ENCODE results near the gene RGCC.

Gene RGCC

DNA sequence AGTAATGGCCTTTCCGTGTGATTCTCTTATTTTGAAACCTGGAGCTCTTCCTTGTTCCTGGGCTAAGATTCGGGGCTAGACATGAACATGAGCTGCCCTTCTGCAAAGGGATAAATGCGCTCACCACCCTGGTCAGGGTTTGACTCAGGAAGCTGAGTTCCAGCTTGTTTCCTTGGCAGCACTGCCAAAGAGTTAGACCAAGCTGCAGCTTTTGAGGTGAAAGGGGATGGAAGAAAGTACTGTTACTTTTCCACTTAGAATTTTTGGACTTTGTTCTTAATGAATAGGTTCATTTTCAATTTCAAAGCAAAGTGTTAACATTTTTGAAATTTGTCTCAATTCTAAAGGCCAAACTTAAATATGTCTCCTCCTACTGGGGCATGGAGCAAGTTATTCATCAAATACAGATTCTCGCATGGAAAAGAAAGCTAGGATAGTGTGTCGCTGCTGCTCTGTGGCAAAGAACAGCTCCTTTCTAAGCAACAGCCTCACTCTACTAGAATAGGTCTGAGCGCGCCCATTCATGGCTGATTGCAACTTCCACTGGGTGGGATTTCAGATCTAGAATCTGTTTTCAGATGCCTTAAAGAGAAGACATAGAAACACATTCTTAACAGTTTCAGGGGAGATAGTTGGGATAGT, 2.2 kb downstream of the RGCC start:
- Histone ChIP-seq H2AFZ (ENCODE audit: low read depth) (no peak overlapping the region), H3K4me1 (ENCODE audit: low read depth, poor library complexity, severe bottlenecking) (no peaks in the 10 kb centered on the region), H3K36me3 (ENCODE audit: insufficient read depth) (no peaks in the 10 kb centered on the region), H3K27ac (no peak overlapping the region), H3K4me2 (no peak overlapping the region), H3K27me3 (ENCODE audit: insufficient read depth, low read depth) (0 out of 2 replicates have a peak, but pooled peaks cover 3% of the 10 kb centered on the region), H3K79me2 (ENCODE audit: insufficient read depth, low read depth) (no peaks in the 10 kb centered on the region), H3K4me3 (IDR thresholded peaks at IDR 0.05; ENCODE audit: insufficient read depth, low read depth, low read length) (no peak overlapping the region), H3K9ac (no peak overlapping the region), H4K20me1 (ENCODE audit: insufficient read depth) (no peaks in the 10 kb centered on the region)
- TF ChIP-seq CTCF (conservative IDR thresholded peaks at IDR 0.05; ENCODE audit: low read depth, low read length): no peak

GRCh38 chr13:41460074-41460465, 2.7 kb downstream of the RGCC start:
- Histone ChIP-seq H4K20me1 (ENCODE audit: insufficient read depth) (no peaks in the 10 kb centered on the region), H3K9ac (no peak overlapping the region), H3K4me1 (ENCODE audit: low read depth, poor library complexity, severe bottlenecking) (no peaks in the 10 kb centered on the region), H3K27ac (no peak overlapping the region), H2AFZ (ENCODE audit: low read depth) (no peak overlapping the region), H3K4me2 (no peak overlapping the region), H3K27me3 (ENCODE audit: insufficient read depth, low read depth) (0 out of 2 replicates have a peak, but pooled peaks cover 3% of the 10 kb centered on the region), H3K79me2 (ENCODE audit: insufficient read depth, low read depth) (no peaks in the 10 kb centered on the region), H3K36me3 (ENCODE audit: insufficient read depth) (no peaks in the 10 kb centered on the region), H3K4me3 (IDR thresholded peaks at IDR 0.05; ENCODE audit: insufficient read depth, low read depth, low read length) (no peak overlapping the region)
- no peak for TF ChIP-seq CTCF (conservative IDR thresholded peaks at IDR 0.05; ENCODE audit: low read depth, low read length)

DNA sequence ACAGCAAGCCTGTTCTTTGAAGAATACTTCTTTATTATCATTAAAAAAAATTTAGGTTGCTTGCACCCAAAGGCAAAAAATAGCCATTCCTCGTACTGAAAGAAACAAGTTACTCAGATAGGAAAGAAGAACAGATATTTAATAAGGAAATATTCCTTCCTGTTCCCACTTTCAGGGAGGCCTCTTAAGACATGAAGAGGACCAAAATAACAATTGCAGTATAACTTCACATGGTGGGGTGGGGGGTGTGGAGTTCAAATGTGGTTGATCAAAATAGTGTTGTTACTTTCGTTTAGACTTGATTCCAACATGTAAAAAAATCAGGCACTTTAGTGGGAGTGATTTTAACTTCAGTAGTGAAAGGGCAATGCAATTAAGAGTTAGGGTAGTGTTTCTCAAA, 3.6 kb downstream of the RGCC start:
- H3K27ac ChIP-seq: no peak overlapping the region

GRCh38 chr13:41461527-41462139, 4.3 kb downstream of the RGCC start:
- no peak overlapping the region for H3K27ac ChIP-seq
- H3K36me3 ChIP-seq (ENCODE audit: insufficient read depth): no peaks in the 10 kb centered on the region
- H3K4me3 ChIP-seq (IDR thresholded peaks at IDR 0.05; ENCODE audit: insufficient read depth, low read depth, low read length): no peak overlapping the region
- no peak for TF ChIP-seq CTCF (conservative IDR thresholded peaks at IDR 0.05; ENCODE audit: low read depth, low read length)
- H4K20me1 ChIP-seq (ENCODE audit: insufficient read depth): no peaks in the 10 kb centered on the region
- 0 out of 2 replicates have a peak, but pooled peaks cover 3% of the 10 kb centered on the region for H3K27me3 ChIP-seq (ENCODE audit: insufficient read depth, low read depth)
- no peaks in the 10 kb centered on the region for H3K79me2 ChIP-seq (ENCODE audit: insufficient read depth, low read depth)
- no peaks in the 10 kb centered on the region for H3K4me1 ChIP-seq (ENCODE audit: low read depth, poor library complexity, severe bottlenecking)
- no peak overlapping the region for H3K9ac ChIP-seq
- no peak overlapping the region for H2AFZ ChIP-seq (ENCODE audit: low read depth)
- H3K4me2 ChIP-seq: no peak overlapping the region

More for the DNA sequence above, 3.6 kb downstream of the RGCC start:
- Histone ChIP-seq H4K20me1 (ENCODE audit: insufficient read depth) (no peaks in the 10 kb centered on the region), H3K9ac (no peak overlapping the region), H3K4me3 (IDR thresholded peaks at IDR 0.05; ENCODE audit: insufficient read depth, low read depth, low read length) (no peak overlapping the region), H3K4me2 (no peak overlapping the region), H2AFZ (ENCODE audit: low read depth) (no peak overlapping the region), H3K79me2 (ENCODE audit: insufficient read depth, low read depth) (no peaks in the 10 kb centered on the region), H3K27me3 (ENCODE audit: insufficient read depth, low read depth) (0 out of 2 replicates have a peak, but pooled peaks cover 3% of the 10 kb centered on the region), H3K4me1 (ENCODE audit: low read depth, poor library complexity, severe bottlenecking) (no peaks in the 10 kb centered on the region), H3K36me3 (ENCODE audit: insufficient read depth) (no peaks in the 10 kb centered on the region)
- TF ChIP-seq CTCF (conservative IDR thresholded peaks at IDR 0.05; ENCODE audit: low read depth, low read length): no peak
